ENCODE measurements around the gene ARFGEF2.

GRCh38 chr20:48908656-48909319 lies 12.7 kb upstream of the ARFGEF2 start:
- TF ChIP-seq CTCF (IDR thresholded peaks at IDR 0.05) = no peak
- no peak for TF ChIP-seq POLR2A (IDR thresholded peaks at IDR 0.05)
- no peak for TF ChIP-seq EP300 (IDR thresholded peaks at IDR 0.05)
